ENCODE measurements around the gene TTC12. TPM values are rescaled to one million over a fixed set of nuclear protein-coding genes. Genes with fewer than 3 reads are reported as not detected.
A peak's percentile ranks its signal among the peaks of the same experiment; 100 is the strongest.

The TTC12 gene
- total RNA-seq, 1 experiment from 2014 or later = 19.4 TPM

- Mint-ChIP-seq H3K27ac (ENCODE audit: unreplicated experiment) (no peak overlapping the region), H3K4me1 (ENCODE audit: low read depth, unreplicated experiment) (no peaks in the 10 kb centered on the region), H3K27me3 (ENCODE audit: insufficient read depth, unreplicated experiment) (peaks cover 4% of the 10 kb centered on the region), H3K9me3 (ENCODE audit: unreplicated experiment) (no peaks in the 10 kb centered on the region), H3K36me3 (ENCODE audit: insufficient read depth, unreplicated experiment) (no peaks in the 10 kb centered on the region), H3K4me3 (ENCODE audit: unreplicated experiment) (no peak overlapping the region)
- Histone ChIP-seq H3K9me3 (no peaks in the 10 kb centered on the region), H3K36me3 (ENCODE audit: control insufficient read depth, insufficient read depth, low read length) (no peaks in the 10 kb centered on the region), H3K4me3 (ENCODE audit: low read depth, low read length) (no peak overlapping the region), H3K27me3 (replicated peaks; ENCODE audit: control insufficient read depth, insufficient read depth, low read length) (no peaks in the 10 kb centered on the region; the same call in 1 of the 2 replicates), H3K4me1 (no peaks in the 10 kb centered on the region)
- no peak for DNase-seq
- no peak for TF ChIP-seq CTCF (IDR thresholded peaks at IDR 0.05; ENCODE audit: insufficient read depth in 1 of 2, low read depth in 1 of 2, low read length in 1 of 2, severe bottlenecking in 1 of 2, unreplicated experiment in 1 of 2)
- POLR2A ChIA-PET = no interaction called here
- CTCF ChIA-PET = interaction anchor here (0.7 kb wide), 1 partner anchor 95 kb away, joined by 3 read pairs; no protein-coding TSS in a partner anchor
- BruUV-seq (replicated peaks) = no TSS peak
- intact Hi-C loops (cut with micrococcal nuclease; ENCODE audit: unreplicated experiment) = loop anchor here (1.0 to 5.0 kb wide), 4 partner anchors 172 to 491 kb away; partner anchors contain the start of gene DRD2
Observed at GRCh38 chr11:113304916-113305315, 9.5 kb upstream of the TTC12 start.

- POLR2A ChIA-PET = no interaction called here
- H3K36me3 ChIP-seq (ENCODE audit: control insufficient read depth, insufficient read depth, low read length) = no peaks in the 10 kb centered on the region
- Mint-ChIP-seq H3K4me1 (ENCODE audit: low read depth, unreplicated experiment) (no peaks in the 10 kb centered on the region), H3K9me3 (ENCODE audit: unreplicated experiment) (no peaks in the 10 kb centered on the region), H3K4me3 (ENCODE audit: unreplicated experiment) (no peak overlapping the region), H3K27ac (ENCODE audit: unreplicated experiment) (no peak overlapping the region), H3K36me3 (ENCODE audit: insufficient read depth, unreplicated experiment) (no peaks in the 10 kb centered on the region), H3K27me3 (ENCODE audit: insufficient read depth, unreplicated experiment) (no peaks in the 10 kb centered on the region)
- peak; percentile 81 to 88 for DNase-seq
- no peaks in the 10 kb centered on the region for H3K9me3 ChIP-seq
- CTCF ChIA-PET = interaction anchor here (0.7 to 1.4 kb wide), 5 partner anchors 22 to 491 kb away, joined by 3 to 9 read pairs (median 5); no protein-coding TSS in a partner anchor
- BruUV-seq (replicated peaks) = no TSS peak
- peak; percentile 99 for TF ChIP-seq CTCF (IDR thresholded peaks at IDR 0.05; ENCODE audit: insufficient read depth in 1 of 2, low read depth in 1 of 2, low read length in 1 of 2, severe bottlenecking in 1 of 2, unreplicated experiment in 1 of 2)
- intact Hi-C loops (cut with micrococcal nuclease; ENCODE audit: unreplicated experiment) = loop anchor here (1.0 to 5.0 kb wide), 4 partner anchors 172 to 491 kb away; partner anchors contain the start of gene DRD2
- H3K4me1 ChIP-seq = no peaks in the 10 kb centered on the region
- no peaks in the 10 kb centered on the region; the same call in 1 of the 2 replicates for H3K27me3 ChIP-seq (replicated peaks; ENCODE audit: control insufficient read depth, insufficient read depth, low read length)
- H3K4me3 ChIP-seq (ENCODE audit: low read depth, low read length) = no peak overlapping the region
Observed at GRCh38 chr11:113305440-113306336, 8.7 kb upstream of the TTC12 start.

GRCh38 chr11:113308601-113309000 is 5.8 kb upstream of the TTC12 start:
- no peak overlapping the region for H3K4me3 Mint-ChIP-seq (ENCODE audit: unreplicated experiment)
- H3K27ac Mint-ChIP-seq (ENCODE audit: unreplicated experiment) = no peak overlapping the region
- no peaks in the 10 kb centered on the region for H3K36me3 Mint-ChIP-seq (ENCODE audit: insufficient read depth, unreplicated experiment)
- H3K4me1 Mint-ChIP-seq (ENCODE audit: low read depth, unreplicated experiment) = peaks cover 2% of the 10 kb centered on the region
- H3K4me1 ChIP-seq = peaks cover 5% of the 10 kb centered on the region; the same call in 1 of the 2 replicates
- BruUV-seq (replicated peaks) = no TSS peak
- intact Hi-C loops (cut with micrococcal nuclease; ENCODE audit: unreplicated experiment) = loop anchor here (5.0 kb wide), 1 partner anchor 169 kb away; the partner anchor contains the start of gene DRD2
- DNase-seq = no peak
- ChIA-PET CTCF (no interaction called here), POLR2A (no interaction called here)
- TF ChIP-seq CTCF (IDR thresholded peaks at IDR 0.05; ENCODE audit: insufficient read depth in 1 of 2, low read depth in 1 of 2, low read length in 1 of 2, severe bottlenecking in 1 of 2, unreplicated experiment in 1 of 2) = no peak
- H3K27me3 Mint-ChIP-seq (ENCODE audit: insufficient read depth, unreplicated experiment) = no peaks in the 10 kb centered on the region
- no peak overlapping the region for H3K4me3 ChIP-seq (ENCODE audit: low read depth, low read length)
- no peaks in the 10 kb centered on the region for H3K9me3 ChIP-seq
- no peaks in the 10 kb centered on the region for H3K9me3 Mint-ChIP-seq (ENCODE audit: unreplicated experiment)
- no peaks in the 10 kb centered on the region; the same call in 1 of the 2 replicates for H3K27me3 ChIP-seq (replicated peaks; ENCODE audit: control insufficient read depth, insufficient read depth, low read length)
- H3K36me3 ChIP-seq (ENCODE audit: control insufficient read depth, insufficient read depth, low read length) = no peaks in the 10 kb centered on the region
